Prostate gland (tissue), 2 donors: ENCODE measurements around the gene SEC16B. TPM values are rescaled to one million over a fixed set of nuclear protein-coding genes. Genes with fewer than 3 reads are reported as not detected.

Experiments used
- DNase-seq: peaks from one replicate; pipeline ENCODE4 v3.0.0-alpha.2; 2019; ENCODE audit warnings: low spot score
- H3K27ac ChIP-seq, 2 donors: fragments of 200-600 bp; sonication (generic); 2 replicates each; pipeline ENCODE4 v1.5.1; 2017 to 2019
- H3K27me3 ChIP-seq: fragments of 200-600 bp; sonication (generic); replicated peaks from 2 replicates; pipeline ENCODE4 v1.5.1; 2019; ENCODE audit not compliant: insufficient read depth
- H3K36me3 ChIP-seq, 2 donors: fragments of 200-600 bp; sonication (generic); 1 replicate in 1 of 2; 2 replicates in 1 of 2; pipeline versions ENCODE4 v1.5.1 to v1.8.1; 2017 to 2019
- H3K4me1 ChIP-seq: fragments of 200-600 bp; sonication (generic); replicated peaks from 2 replicates; pipeline ENCODE4 v1.5.1; 2019
- H3K4me3 ChIP-seq, 2 donors: fragments of 200-600 bp; sonication (generic); 2 replicates each; pipeline ENCODE4 v1.5.1; 2017 to 2019
- H3K9me3 ChIP-seq: fragments of 200-600 bp; sonication (generic); 2 replicates; pipeline ENCODE4 v1.5.1; 2017
- POLR2A ChIP-seq: fragments of 450-650 bp; IDR thresholded peaks from one replicate; pipeline ENCODE4 v1.6.1; 2016; ENCODE audit warnings: antibody characterized with exemption, mild to moderate bottlenecking
- POLR2AphosphoS5 ChIP-seq: sonication (generic); formaldehyde crosslinking; IDR thresholded peaks from one replicate; pipeline ENCODE4 v1.6.1; 2017; ENCODE audit warnings: antibody characterized with exemption
- WGBS: methylation state at CpG from one replicate; pipeline ENCODE4 v1.1.5; 2018; 5-methylcytosine and 5-hydroxymethylcytosine counted together
- intact Hi-C: fragments of 100-400 bp; cut with DNase I; formaldehyde crosslinking; loops from one replicate; pipeline ENCODE4 v1.14.2; 2022
- total RNA-seq, 2 donors: library from RNA; depleted of rRNA; stranded (reverse); fragments of >200 nt; gene quantifications; one replicate each; pipeline ENCODE4 v1.1.0, GENCODE V29; 2016
- TF ChIP-seq, protein P1 (sequence below), 4 experiments: fragments of 200-600 bp in 2 of 4; fragments of 450-650 bp in 2 of 4; sonication (generic) in 2 of 4; IDR thresholded peaks; 1 replicate in 3 of 4; 2 replicates in 1 of 4; pipeline ENCODE4 v1.5.1; 2016 to 2019; ENCODE audit warnings: antibody characterized with exemption in 4 of 4, mild to moderate bottlenecking in 2 of 4, moderate library complexity in 2 of 4

The SEC16B gene
- total RNA-seq, 2 donors from 2014 or later, result 2.7 to 3.2 TPM

DNA sequence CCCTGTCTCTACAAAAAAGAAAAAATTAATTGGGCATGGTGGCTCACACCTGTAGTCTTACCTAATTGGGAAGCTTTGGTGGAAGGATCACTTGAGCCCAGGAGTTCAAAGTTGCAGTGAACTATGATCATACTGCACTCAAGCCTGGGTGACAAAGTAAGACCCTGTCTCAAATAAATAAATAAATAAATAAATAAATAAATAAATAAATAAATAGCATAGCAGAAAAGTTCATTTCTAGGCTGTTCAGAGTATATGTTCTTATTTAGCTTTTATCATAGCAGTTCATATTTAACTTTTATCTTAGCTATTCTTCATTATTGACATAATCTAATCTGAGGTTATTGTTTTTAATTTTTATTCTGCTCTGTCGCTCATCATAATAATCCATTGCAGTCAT, 8.7 kb upstream of the SEC16B start:
- no peak for DNase-seq

DNA sequence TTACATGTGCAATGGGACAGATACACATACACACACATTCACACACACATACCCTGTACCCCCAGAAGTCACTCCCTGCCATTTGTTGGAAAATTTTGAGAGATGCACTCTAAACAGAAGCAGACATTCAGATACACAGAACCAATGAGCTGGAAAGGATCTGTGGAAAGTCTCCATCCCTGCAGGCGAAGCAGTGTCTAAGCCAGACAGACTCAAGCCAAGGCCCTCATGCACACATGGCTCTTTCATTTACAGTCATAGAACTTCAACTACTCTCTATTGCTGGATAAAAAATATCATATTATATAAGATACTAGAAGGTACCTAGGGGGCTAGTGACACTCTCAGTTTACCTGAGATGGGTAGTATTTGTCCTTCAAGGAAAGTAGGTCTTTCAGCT, 7.3 kb upstream of the SEC16B start:
- Histone ChIP-seq H3K27ac (no peak overlapping the region), H3K4me3 (no peak overlapping the region), H3K27me3 (no peaks in the 10 kb centered on the region), H3K4me1 (no peaks in the 10 kb centered on the region), H3K36me3 (no peaks in the 10 kb centered on the region), H3K9me3 (no peaks in the 10 kb centered on the region)
- DNase-seq, result no peak
- 93% methylated on average over 1 of the region's 1 CpG for WGBS
- no peak for TF ChIP-seq POLR2AphosphoS5
- TF ChIP-seq POLR2A, result no peak
- TF ChIP-seq, protein P1, sequence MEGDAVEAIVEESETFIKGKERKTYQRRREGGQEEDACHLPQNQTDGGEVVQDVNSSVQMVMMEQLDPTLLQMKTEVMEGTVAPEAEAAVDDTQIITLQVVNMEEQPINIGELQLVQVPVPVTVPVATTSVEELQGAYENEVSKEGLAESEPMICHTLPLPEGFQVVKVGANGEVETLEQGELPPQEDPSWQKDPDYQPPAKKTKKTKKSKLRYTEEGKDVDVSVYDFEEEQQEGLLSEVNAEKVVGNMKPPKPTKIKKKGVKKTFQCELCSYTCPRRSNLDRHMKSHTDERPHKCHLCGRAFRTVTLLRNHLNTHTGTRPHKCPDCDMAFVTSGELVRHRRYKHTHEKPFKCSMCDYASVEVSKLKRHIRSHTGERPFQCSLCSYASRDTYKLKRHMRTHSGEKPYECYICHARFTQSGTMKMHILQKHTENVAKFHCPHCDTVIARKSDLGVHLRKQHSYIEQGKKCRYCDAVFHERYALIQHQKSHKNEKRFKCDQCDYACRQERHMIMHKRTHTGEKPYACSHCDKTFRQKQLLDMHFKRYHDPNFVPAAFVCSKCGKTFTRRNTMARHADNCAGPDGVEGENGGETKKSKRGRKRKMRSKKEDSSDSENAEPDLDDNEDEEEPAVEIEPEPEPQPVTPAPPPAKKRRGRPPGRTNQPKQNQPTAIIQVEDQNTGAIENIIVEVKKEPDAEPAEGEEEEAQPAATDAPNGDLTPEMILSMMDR (IDR thresholded peaks at IDR 0.05), result no peak
- intact Hi-C loops, result no loop called here

More for the DNA sequence above, 8.7 kb upstream of the SEC16B start:
- Histone ChIP-seq H3K4me1 (no peaks in the 10 kb centered on the region), H3K4me3 (no peak overlapping the region), H3K9me3 (no peaks in the 10 kb centered on the region), H3K36me3 (no peaks in the 10 kb centered on the region), H3K27ac (no peak overlapping the region), H3K27me3 (no peaks in the 10 kb centered on the region)
- no peak for TF ChIP-seq POLR2AphosphoS5
- no peak for TF ChIP-seq POLR2A
- TF ChIP-seq, protein P1 (IDR thresholded peaks at IDR 0.05), result no peak
- intact Hi-C loops, result no loop called here
- WGBS, result 97% methylated on average over 1 of the region's 1 CpG

DNA sequence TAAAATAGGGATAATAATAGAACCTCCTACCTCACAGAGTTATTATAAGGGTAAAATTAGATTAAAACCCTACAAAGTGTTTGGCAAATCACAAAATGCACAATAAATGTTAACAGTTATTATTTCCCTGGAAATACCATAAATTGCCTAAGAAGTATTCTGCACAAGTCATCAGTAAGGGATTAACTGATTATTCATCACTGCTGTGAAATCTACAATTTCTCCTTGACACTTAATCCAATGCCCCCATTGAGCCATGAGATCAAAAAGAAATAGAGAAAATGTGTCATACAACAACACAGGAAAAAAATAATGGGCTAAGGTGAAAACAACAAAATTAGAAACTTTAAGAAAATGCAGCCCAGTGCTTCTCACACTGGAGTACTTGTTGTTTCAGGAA, 6.7 kb upstream of the SEC16B start:
- Histone ChIP-seq H3K4me3 (no peak overlapping the region), H3K27me3 (no peaks in the 10 kb centered on the region), H3K9me3 (no peaks in the 10 kb centered on the region), H3K4me1 (no peaks in the 10 kb centered on the region), H3K36me3 (no peaks in the 10 kb centered on the region), H3K27ac (no peak overlapping the region)
- intact Hi-C loops, result no loop called here
- no peak for DNase-seq
- TF ChIP-seq, protein P1 (IDR thresholded peaks at IDR 0.05), result no peak
- TF ChIP-seq POLR2A (no peak), POLR2AphosphoS5 (no peak)

DNA sequence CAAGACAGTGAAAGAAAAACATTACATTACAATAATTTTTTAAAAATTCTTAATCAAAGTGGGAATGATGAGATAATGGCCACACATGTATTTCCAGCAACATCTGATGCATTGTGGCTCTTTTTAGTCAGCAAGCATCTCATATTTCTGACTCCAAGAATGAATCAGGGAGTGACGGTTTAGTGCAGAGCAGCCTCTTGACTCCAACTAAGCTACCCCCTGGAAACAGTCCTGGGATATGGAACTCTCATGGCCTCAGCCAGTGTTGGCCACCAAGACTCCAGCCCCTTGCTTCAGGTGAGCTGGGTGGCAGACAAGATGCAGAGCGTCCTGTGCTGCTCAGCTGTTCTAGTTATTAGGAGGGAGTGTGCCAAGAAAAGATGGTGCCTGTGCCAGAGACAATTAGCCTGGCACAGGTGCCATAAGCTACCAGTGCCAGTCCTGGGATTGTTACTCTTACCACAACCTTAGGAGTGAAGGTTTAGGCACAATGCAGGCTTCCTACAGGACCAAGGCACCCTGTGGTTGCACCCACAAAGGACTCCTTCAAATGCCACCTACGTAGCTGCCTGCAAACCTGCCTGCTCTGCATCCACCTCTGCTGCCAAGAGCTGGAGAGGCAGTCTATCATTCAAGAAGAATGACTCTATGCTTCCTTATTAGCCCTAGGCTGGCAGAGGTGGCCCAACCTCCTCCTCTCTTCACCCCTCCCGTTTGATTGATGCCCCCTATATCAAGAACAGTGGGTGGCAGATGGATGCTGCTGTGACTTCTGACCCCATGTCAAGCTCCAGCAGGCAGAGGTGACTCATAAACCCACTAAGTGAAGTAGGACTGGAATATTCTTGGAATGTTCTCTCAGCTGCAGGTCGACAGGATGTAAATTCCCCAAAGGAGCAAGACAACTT, 6.0 kb upstream of the SEC16B start:
- H3K4me3 ChIP-seq, result no peak overlapping the region
- intact Hi-C loops, result no loop called here
- 54% methylated on average over 5 of the region's 5 CpGs for WGBS
- no peaks in the 10 kb centered on the region for H3K9me3 ChIP-seq
- H3K4me1 ChIP-seq, result no peaks in the 10 kb centered on the region
- no peaks in the 10 kb centered on the region for H3K27me3 ChIP-seq
- H3K27ac ChIP-seq, result no peak overlapping the region
- H3K36me3 ChIP-seq, result no peaks in the 10 kb centered on the region
- no peak for DNase-seq
- no peak for TF ChIP-seq POLR2A
- TF ChIP-seq POLR2AphosphoS5, result no peak
- TF ChIP-seq, protein P1 (IDR thresholded peaks at IDR 0.05), result no peak

DNA sequence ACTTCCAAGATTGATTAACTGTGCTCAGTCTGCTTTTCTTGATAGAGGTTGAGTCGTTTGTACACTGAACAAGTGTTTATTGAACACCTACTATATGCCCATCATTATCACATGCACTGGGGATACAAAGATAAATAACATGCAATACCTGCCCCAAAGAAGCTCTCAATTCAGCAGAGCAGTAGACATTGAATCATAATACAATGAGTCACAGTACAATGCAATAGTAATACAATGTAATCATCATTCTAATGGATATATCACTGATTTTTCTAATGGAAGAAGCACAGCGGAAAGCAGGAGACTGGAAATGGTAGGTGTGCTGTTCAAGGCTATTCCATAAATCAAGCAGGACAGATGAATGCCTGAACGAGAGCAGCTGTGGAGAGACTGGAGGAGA, 3.7 kb upstream of the SEC16B start:
- Histone ChIP-seq H3K9me3 (no peaks in the 10 kb centered on the region), H3K4me3 (no peak overlapping the region), H3K36me3 (no peaks in the 10 kb centered on the region), H3K27ac (no peak overlapping the region), H3K4me1 (no peaks in the 10 kb centered on the region), H3K27me3 (no peaks in the 10 kb centered on the region)
- intact Hi-C loops, result no loop called here
- DNase-seq, result no peak
- 80% methylated on average over 3 of the region's 3 CpGs for WGBS
- no peak for TF ChIP-seq POLR2A
- TF ChIP-seq, protein P1 (IDR thresholded peaks at IDR 0.05), result no peak
- TF ChIP-seq POLR2AphosphoS5, result no peak
